Trophoblast cell (in vitro differentiated cells and primary cell): Measurements from ENCODE around the gene STK17A. TPM values are rescaled to one million over a fixed set of nuclear protein-coding genes. Genes with fewer than 3 reads are reported as not detected.

ENCODE experiments used
- DNase-seq, 2 donors: peaks; one replicate each; pipeline ENCODE4 v3.0.0-alpha.2; 2016
- H2AFZ ChIP-seq: 2 replicates; pipeline ENCODE4 v1.6.1; 2013; ENCODE audit warnings: low read length, moderate library complexity, mild to moderate bottlenecking; ENCODE audit not compliant: insufficient read depth, poor library complexity
- H2AK5ac ChIP-seq: 2 replicates; pipeline ENCODE4 v1.6.1; 2013; ENCODE audit warnings: mild to moderate bottlenecking, low read length
- H2BK120ac ChIP-seq: 2 replicates; pipeline ENCODE4 v1.6.1; 2013; ENCODE audit warnings: low read length, mild to moderate bottlenecking, moderate library complexity; ENCODE audit not compliant: insufficient read depth, poor library complexity
- H2BK12ac ChIP-seq: 2 replicates; pipeline ENCODE4 v1.6.1; 2013; ENCODE audit warnings: mild to moderate bottlenecking, low read length, moderate library complexity
- H2BK5ac ChIP-seq: 2 replicates; pipeline ENCODE4 v1.6.1; 2013; ENCODE audit warnings: low read length, low read depth, moderate library complexity, mild to moderate bottlenecking; ENCODE audit not compliant: poor library complexity
- H3K14ac ChIP-seq: 2 replicates; pipeline ENCODE4 v1.6.1; 2013; ENCODE audit warnings: mild to moderate bottlenecking, low read length
- H3K18ac ChIP-seq: 2 replicates; pipeline ENCODE4 v1.6.1; 2013; ENCODE audit warnings: mild to moderate bottlenecking, low read length
- H3K23ac ChIP-seq: 2 replicates; pipeline ENCODE4 v1.6.1; 2013; ENCODE audit warnings: low read length
- H3K27ac ChIP-seq: 2 replicates; pipeline ENCODE4 v1.5.1; 2013; ENCODE audit warnings: low read depth, mild to moderate bottlenecking, inconsistent platforms, low read length, moderate library complexity
- H3K27me3 ChIP-seq: 2 replicates; pipeline ENCODE4 v1.6.1; 2013; ENCODE audit warnings: inconsistent platforms, mild to moderate bottlenecking, low read length, moderate library complexity; ENCODE audit not compliant: insufficient read depth
- H3K36me3 ChIP-seq, 2 experiments: 1 replicate in 1 of 2; 2 replicates in 1 of 2; pipeline ENCODE4 v1.6.1; 2013; ENCODE audit warnings: low read length in 2 of 2, mild to moderate bottlenecking in 2 of 2, moderate library complexity in 1 of 2; ENCODE audit not compliant: insufficient read depth in 2 of 2, control insufficient read depth in 1 of 2
- H3K4ac ChIP-seq: 2 replicates; pipeline ENCODE4 v1.6.1; 2013; ENCODE audit warnings: low read depth, mild to moderate bottlenecking, low read length, moderate library complexity
- H3K4me1 ChIP-seq, 2 experiments: 1 replicate in 1 of 2; 2 replicates in 1 of 2; pipeline ENCODE4 v1.6.1; 2013; ENCODE audit warnings: low read length in 2 of 2, mild to moderate bottlenecking in 2 of 2, moderate library complexity in 1 of 2; ENCODE audit not compliant: insufficient read depth in 2 of 2, control insufficient read depth in 1 of 2
- H3K4me2 ChIP-seq: 2 replicates; pipeline ENCODE4 v1.6.1; 2013; ENCODE audit warnings: inconsistent platforms, mild to moderate bottlenecking, low read length, moderate library complexity
- H3K4me3 ChIP-seq: 2 replicates; pipeline ENCODE4 v1.5.1; 2013; ENCODE audit warnings: mild to moderate bottlenecking, low read depth, low read length, inconsistent platforms
- H3K79me1 ChIP-seq: one replicate; pipeline ENCODE4 v1.6.1; 2013; ENCODE audit warnings: low read length
- H3K79me2 ChIP-seq: 2 replicates; pipeline ENCODE4 v1.6.1; 2013; ENCODE audit warnings: low read length, mild to moderate bottlenecking; ENCODE audit not compliant: control insufficient read depth, insufficient read depth, poor library complexity
- H3K9ac ChIP-seq: 2 replicates; pipeline ENCODE4 v1.6.1; 2013; ENCODE audit warnings: mild to moderate bottlenecking, low read length
- H3K9me3 ChIP-seq: 2 replicates; pipeline ENCODE4 v1.6.1; 2013; ENCODE audit warnings: low read depth, mild to moderate bottlenecking, control low read depth, inconsistent platforms, low read length; ENCODE audit not compliant: insufficient read depth
- H4K12ac ChIP-seq: 2 replicates; pipeline ENCODE4 v1.6.1; 2013; ENCODE audit warnings: low read depth, mild to moderate bottlenecking, low read length, moderate library complexity
- H4K8ac ChIP-seq: 2 replicates; pipeline ENCODE4 v1.6.1; 2013; ENCODE audit warnings: low read depth, mild to moderate bottlenecking, low read length, moderate library complexity
- H4K91ac ChIP-seq: one replicate; pipeline ENCODE4 v1.6.1; 2013; ENCODE audit warnings: low read depth, mild to moderate bottlenecking, low read length, moderate library complexity
- WGBS: extraction: QIAGEN DNeasy Blood & Tissue Kit; methylation state at CpG from one replicate; pipeline ENCODE4 v1.1.7; 2013; ENCODE audit warnings: missing lambda C conversion rate; ENCODE audit not compliant: insufficient read length, insufficient coverage; ENCODE audit errors: extremely low coverage; 5-methylcytosine and 5-hydroxymethylcytosine counted together
- polyA plus RNA-seq: library from polyadenylated mRNA; stranded (reverse); fragments of 200-250 nt; gene quantifications from 2 replicates; pipeline ENCODE4 v1.2.3, GENCODE V29; 2013

The STK17A gene
- polyA plus RNA-seq = 9.6 and 10.1 TPM in 2 replicates

GRCh38 chr7:43582503-43583423 is at the start of gene STK17A:
TSS of gene STK17A (plus strand) at chr7:43583108. CDS start at chr7:43583244, 136 bp downstream.
- H2BK12ac ChIP-seq = no peak within 1 kb of the TSS
- H3K14ac ChIP-seq = peak within 1 kb of the TSS; percentile 89
- no peak within 1 kb of the TSS for H3K27ac ChIP-seq

DNA sequence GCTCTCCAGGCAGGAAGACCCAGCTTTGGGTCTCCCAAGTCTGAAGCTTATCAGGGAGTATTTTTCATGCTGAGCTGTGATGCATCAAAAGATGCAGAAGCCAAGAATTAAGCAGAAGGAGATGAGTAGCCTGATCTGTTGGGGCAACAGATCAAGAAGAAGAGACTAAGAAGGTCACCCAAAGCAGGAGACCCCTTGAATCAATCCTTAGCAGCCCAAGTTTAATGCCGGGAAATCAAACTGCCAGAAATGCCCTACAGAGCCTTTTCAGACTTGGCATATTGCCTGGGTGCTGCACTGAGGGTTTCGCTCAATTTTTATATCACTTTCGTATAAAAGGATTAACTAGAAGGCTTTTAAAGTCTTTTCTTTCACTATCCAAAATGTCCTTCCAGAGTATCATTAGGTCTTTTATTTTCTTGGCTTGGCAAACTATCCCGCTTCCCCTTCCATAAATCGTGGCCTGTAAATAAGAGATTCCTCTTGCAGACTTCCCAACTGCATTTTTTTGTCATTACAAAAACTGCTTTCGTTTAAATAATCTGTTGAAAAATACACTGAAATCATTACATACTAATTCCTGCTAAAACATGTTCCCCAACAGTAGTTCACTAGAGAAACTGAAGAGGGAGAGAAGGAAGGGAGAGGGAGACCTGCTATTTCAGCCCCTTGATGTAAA is 49.0 kb upstream of the STK17A start:
- Histone ChIP-seq H3K4ac (no peak overlapping the region), H4K12ac (no peak overlapping the region), H2BK5ac (no peak overlapping the region), H2BK120ac (no peak overlapping the region), H3K4me2 (no peak overlapping the region), H3K27ac (no peak overlapping the region), H2AFZ (no peak overlapping the region), H3K79me2 (no peaks in the 10 kb centered on the region), H3K23ac (no peak overlapping the region), H4K8ac (no peak overlapping the region), H3K9ac (no peak overlapping the region), H3K18ac (no peak overlapping the region), H3K79me1 (no peaks in the 10 kb centered on the region), H3K14ac (no peak overlapping the region), H3K4me1 (no peaks in the 10 kb centered on the region), H2AK5ac (no peak overlapping the region), H2BK12ac (no peak overlapping the region), H4K91ac (no peak overlapping the region), H3K9me3 (no peaks in the 10 kb centered on the region), H3K27me3 (no peaks in the 10 kb centered on the region), H3K4me3 (no peak overlapping the region), H3K36me3 (no peaks in the 10 kb centered on the region)
- no peak for DNase-seq
- WGBS = no CpG with 5 or more reads among the region's 6 CpGs

More at GRCh38 chr7:43582503-43583423, at the start of gene STK17A:
- peak within 1 kb of the TSS; percentile 57 for H2BK120ac ChIP-seq
- H3K9me3 ChIP-seq = no peaks in the 10 kb centered on the region
- peak within 1 kb of the TSS; percentile 32 for H2BK5ac ChIP-seq
- H3K79me1 ChIP-seq = peaks cover 7% of the 10 kb centered on the region
- H3K18ac ChIP-seq = peak within 1 kb of the TSS; percentile 89
- peak within 1 kb of the TSS; percentile 47 for H4K8ac ChIP-seq
- H2AFZ ChIP-seq = peak within 1 kb of the TSS; percentile 93
- H3K9ac ChIP-seq = peak within 1 kb of the TSS; percentile 59
- peak within 1 kb of the TSS; percentile 65 for H4K91ac ChIP-seq
- peak within 1 kb of the TSS; percentile 91 for H3K4me3 ChIP-seq
- peak within 1 kb of the TSS; percentile 74 for H4K12ac ChIP-seq
- WGBS = no CpG with 5 or more reads among the region's 83 CpGs
- H3K4me1 ChIP-seq = peaks cover 0 to 4% of the 10 kb centered on the region in 2 experiments
- H3K4me2 ChIP-seq = peak within 1 kb of the TSS; percentile 88
- H3K79me2 ChIP-seq = peaks cover 4% of the 10 kb centered on the region
- H3K23ac ChIP-seq = no peak within 1 kb of the TSS
- peak; percentile 94 to 98 for DNase-seq
- no peaks in the 10 kb centered on the region for H3K36me3 ChIP-seq
- peak within 1 kb of the TSS; percentile 22 for H3K4ac ChIP-seq
- H3K27me3 ChIP-seq = no peaks in the 10 kb centered on the region
- no peak within 1 kb of the TSS for H2AK5ac ChIP-seq

GRCh38 chr7:43535031-43535451 is 47.9 kb upstream of the STK17A start:
- no peak overlapping the region for H3K27ac ChIP-seq
- H3K9ac ChIP-seq = no peak overlapping the region
- no peaks in the 10 kb centered on the region for H3K79me2 ChIP-seq
- no peaks in the 10 kb centered on the region for H3K4me1 ChIP-seq
- no peak overlapping the region for H4K91ac ChIP-seq
- H2AK5ac ChIP-seq = no peak overlapping the region
- H4K12ac ChIP-seq = no peak overlapping the region
- H3K4me3 ChIP-seq = no peak overlapping the region
- no peak overlapping the region for H2BK12ac ChIP-seq
- H4K8ac ChIP-seq = no peak overlapping the region
- no peak overlapping the region for H2BK5ac ChIP-seq
- H3K23ac ChIP-seq = no peak overlapping the region
- no peaks in the 10 kb centered on the region for H3K27me3 ChIP-seq
- no peak overlapping the region for H3K4ac ChIP-seq
- DNase-seq = no peak
- H2AFZ ChIP-seq = no peak overlapping the region
- no CpG with 5 or more reads among the region's 4 CpGs for WGBS
- H3K14ac ChIP-seq = no peak overlapping the region
- H3K4me2 ChIP-seq = no peak overlapping the region
- no peak overlapping the region for H2BK120ac ChIP-seq
- no peaks in the 10 kb centered on the region for H3K9me3 ChIP-seq
- H3K79me1 ChIP-seq = no peaks in the 10 kb centered on the region
- H3K18ac ChIP-seq = no peak overlapping the region
- H3K36me3 ChIP-seq = no peaks in the 10 kb centered on the region

GRCh38 chr7:43535810-43536585 is 46.9 kb upstream of the STK17A start:
- Histone ChIP-seq H3K4ac (no peak overlapping the region), H3K4me1 (no peaks in the 10 kb centered on the region), H4K91ac (no peak overlapping the region), H3K36me3 (no peaks in the 10 kb centered on the region), H2BK12ac (no peak overlapping the region), H2AFZ (no peak overlapping the region), H3K4me2 (no peak overlapping the region), H2BK120ac (no peak overlapping the region), H3K79me1 (no peaks in the 10 kb centered on the region), H3K27ac (no peak overlapping the region), H3K79me2 (no peaks in the 10 kb centered on the region), H3K14ac (no peak overlapping the region), H3K18ac (no peak overlapping the region), H4K12ac (no peak overlapping the region), H4K8ac (no peak overlapping the region), H2AK5ac (no peak overlapping the region), H3K4me3 (no peak overlapping the region), H3K23ac (no peak overlapping the region), H3K9me3 (no peaks in the 10 kb centered on the region), H2BK5ac (no peak overlapping the region), H3K27me3 (no peaks in the 10 kb centered on the region), H3K9ac (no peak overlapping the region)
- DNase-seq = no peak
- WGBS = no CpG with 5 or more reads among the region's 6 CpGs
